BLaER1 treated with 17β-estradiol and CSF1 and Interleukin-3, amounts not matched to agents 10 nM and 100 nM (cell line): ENCODE measurements around the gene DAB2IP.

Experiments
- H3K27ac ChIP-seq, 11 experiments: shearing (Covaris generic); formaldehyde crosslinking; 2 replicates each; pipeline ENCODE4 v1.8.1; 2022
- H3K27me3 ChIP-seq, 11 experiments: shearing (Covaris generic); formaldehyde crosslinking; 2 replicates each; pipeline ENCODE4 v1.8.1; 2022
- H3K36me3 ChIP-seq, 11 experiments: shearing (Covaris generic); formaldehyde crosslinking; 2 replicates each; pipeline ENCODE4 v1.8.1; 2022
- H3K4me1 ChIP-seq, 10 experiments: shearing (Covaris generic); formaldehyde crosslinking; 2 replicates each; pipeline ENCODE4 v1.8.1; 2022
- H3K4me2 ChIP-seq, 11 experiments: shearing (Covaris generic); formaldehyde crosslinking; 2 replicates each; pipeline ENCODE4 v1.8.1; 2022
- H3K4me3 ChIP-seq, 10 experiments: shearing (Covaris generic); formaldehyde crosslinking; 2 replicates each; pipeline ENCODE4 v1.8.1; 2022
- H3K9ac ChIP-seq, 11 experiments: shearing (Covaris generic); formaldehyde crosslinking; 2 replicates each; pipeline ENCODE4 v1.8.1; 2022
- H3K9me3 ChIP-seq, 11 experiments: shearing (Covaris generic); formaldehyde crosslinking; replicated peaks in 1 of 11; 2 replicates each; pipeline ENCODE4 v1.8.1; 2022
- H4K20me1 ChIP-seq, 11 experiments: shearing (Covaris generic); formaldehyde crosslinking; 2 replicates each; pipeline ENCODE4 v1.8.1; 2022
- Cebpa-rat ChIP-seq, 11 experiments: shearing (Covaris generic); IDR thresholded peaks; 2 replicates each; pipeline ENCODE4 v1.8.1; 2022

Gene DAB2IP

GRCh38 chr9:121696930-121697329 lies 45.5 kb downstream of the DAB2IP start:
- Histone ChIP-seq H3K27me3 (peaks cover 0 to 47% (median 11%) of the 10 kb centered on the region in 11 experiments; a peak in 16 of 22 replicates), H3K27ac (no peak overlapping the region), H3K4me2 (peak overlapping the region; percentile 27 to 100 (median 99); a peak in 20 of 22 replicates)

GRCh38 chr9:121698627-121699570 lies 47.5 kb downstream of the DAB2IP start:
- peak overlapping the region; percentile 91 to 100 (median 99) for H3K4me2 ChIP-seq
- peak overlapping the region in 10 of 11 experiments; percentile 8 to 88 (median 81); a peak in 18 of 22 replicates for H3K27ac ChIP-seq
- peaks cover 3 to 77% (median 55%) of the 10 kb centered on the region in 11 experiments; a peak in 17 of 22 replicates for H4K20me1 ChIP-seq
- H3K9me3 ChIP-seq: no peaks in the 10 kb centered on the region
- peaks cover 35 to 77% (median 73%) of the 10 kb centered on the region in 10 experiments for H3K4me1 ChIP-seq
- peaks cover 0 to 55% (median 11%) of the 10 kb centered on the region in 11 experiments; a peak in 16 of 22 replicates for H3K27me3 ChIP-seq
- peak overlapping the region; percentile 51 to 73 (median 71) for H3K4me3 ChIP-seq
- H3K9ac ChIP-seq: peak overlapping the region; percentile 40 to 83 (median 76); a peak in 21 of 22 replicates
- TF ChIP-seq Cebpa-rat (IDR thresholded peaks at IDR 0.05): no peak
- H3K36me3 ChIP-seq: no peaks in the 10 kb centered on the region

More at GRCh38 chr9:121696930-121697329, 45.5 kb downstream of the DAB2IP start:
- no peak for TF ChIP-seq Cebpa-rat (IDR thresholded peaks at IDR 0.05)
- Histone ChIP-seq H3K9ac (no peak overlapping the region), H3K9me3 (no peaks in the 10 kb centered on the region), H3K4me1 (peaks cover 40 to 79% (median 70%) of the 10 kb centered on the region in 10 experiments), H3K36me3 (no peaks in the 10 kb centered on the region), H3K4me3 (no peak overlapping the region), H4K20me1 (peaks cover 0 to 80% (median 49%) of the 10 kb centered on the region in 11 experiments; a peak in 15 of 22 replicates)

GRCh38 chr9:121699571-121700164 lies 48.2 kb downstream of the DAB2IP start:
- Histone ChIP-seq H3K27me3 (peaks cover 0 to 55% (median 11%) of the 10 kb centered on the region in 11 experiments; a peak in 16 of 22 replicates), H3K4me2 (peak overlapping the region; percentile 91 to 100 (median 99)), H3K27ac (peak overlapping the region in 10 of 11 experiments; percentile 8 to 88 (median 81); a peak in 18 of 22 replicates), H3K9ac (peak overlapping the region; percentile 40 to 83 (median 76); a peak in 21 of 22 replicates), H3K4me3 (peak overlapping the region; percentile 51 to 73 (median 71)), H4K20me1 (peaks cover 5 to 76% (median 58%) of the 10 kb centered on the region in 11 experiments; a peak in 17 of 22 replicates), H3K36me3 (no peaks in the 10 kb centered on the region), H3K4me1 (peaks cover 35 to 78% (median 74%) of the 10 kb centered on the region in 10 experiments), H3K9me3 (no peaks in the 10 kb centered on the region)
- no peak for TF ChIP-seq Cebpa-rat (IDR thresholded peaks at IDR 0.05)

- H3K4me1 ChIP-seq: peaks cover 35 to 84% (median 79%) of the 10 kb centered on the region in 10 experiments
- H3K27ac ChIP-seq: peak overlapping the region in 9 of 11 experiments; percentile 60 to 88 (median 81); a peak in 18 of 22 replicates
- no peak for TF ChIP-seq Cebpa-rat (IDR thresholded peaks at IDR 0.05)
- no peaks in the 10 kb centered on the region for H3K9me3 ChIP-seq
- peaks cover 0 to 55% (median 11%) of the 10 kb centered on the region in 11 experiments; a peak in 16 of 22 replicates for H3K27me3 ChIP-seq
- peak overlapping the region in 10 of 11 experiments; percentile 57 to 83 (median 78); a peak in 19 of 22 replicates for H3K9ac ChIP-seq
- peak overlapping the region; percentile 91 to 100 (median 99) for H3K4me2 ChIP-seq
- H4K20me1 ChIP-seq: peaks cover 11 to 78% (median 61%) of the 10 kb centered on the region in 11 experiments; a peak in 18 of 22 replicates
- peak overlapping the region; percentile 51 to 73 (median 71) for H3K4me3 ChIP-seq
- no peaks in the 10 kb centered on the region for H3K36me3 ChIP-seq
Measured at GRCh38 chr9:121700165-121700831, 48.9 kb downstream of the DAB2IP start.

- peak overlapping the region in 9 of 11 experiments; percentile 52 to 88 (median 81); a peak in 18 of 22 replicates for H3K27ac ChIP-seq
- H3K4me1 ChIP-seq: peaks cover 35 to 90% (median 85%) of the 10 kb centered on the region in 10 experiments
- peak overlapping the region; percentile 91 to 100 (median 99) for H3K4me2 ChIP-seq
- no peaks in the 10 kb centered on the region for H3K9me3 ChIP-seq
- peak overlapping the region in 10 of 11 experiments; percentile 14 to 83 (median 78); a peak in 19 of 22 replicates for H3K9ac ChIP-seq
- H3K4me3 ChIP-seq: peak overlapping the region; percentile 2 to 73 (median 71); a peak in 19 of 20 replicates
- H3K27me3 ChIP-seq: peaks cover 0 to 55% (median 11%) of the 10 kb centered on the region in 11 experiments; a peak in 16 of 22 replicates
- no peak for TF ChIP-seq Cebpa-rat (IDR thresholded peaks at IDR 0.05)
- H4K20me1 ChIP-seq: peaks cover 16 to 83% (median 67%) of the 10 kb centered on the region in 11 experiments; a peak in 18 of 22 replicates
- H3K36me3 ChIP-seq: no peaks in the 10 kb centered on the region
Measured at GRCh38 chr9:121700832-121701419, 49.5 kb downstream of the DAB2IP start.

GRCh38 chr9:121701736-121702261 lies 50.4 kb downstream of the DAB2IP start:
- Histone ChIP-seq H3K9me3 (no peaks in the 10 kb centered on the region), H3K4me3 (peak overlapping the region in 8 of 10 experiments; percentile 69 to 73 (median 72); a peak in 12 of 20 replicates), H3K27ac (peak overlapping the region in 8 of 11 experiments; percentile 52 to 88 (median 82); a peak in 14 of 22 replicates), H3K9ac (peak overlapping the region in 9 of 11 experiments; percentile 69 to 83 (median 79); a peak in 17 of 22 replicates), H3K4me1 (peaks cover 34 to 92% (median 86%) of the 10 kb centered on the region in 10 experiments), H3K36me3 (no peaks in the 10 kb centered on the region), H3K4me2 (peak overlapping the region; percentile 91 to 100 (median 99)), H3K27me3 (peaks cover 0 to 55% (median 11%) of the 10 kb centered on the region in 11 experiments; a peak in 16 of 22 replicates), H4K20me1 (peaks cover 24 to 86% (median 75%) of the 10 kb centered on the region in 11 experiments; a peak in 20 of 22 replicates)
- TF ChIP-seq Cebpa-rat (IDR thresholded peaks at IDR 0.05): no peak

- Histone ChIP-seq H3K4me1 (peaks cover 40 to 92% (median 86%) of the 10 kb centered on the region in 10 experiments), H3K4me2 (peak overlapping the region in 9 of 11 experiments; percentile 96 to 100 (median 99); a peak in 17 of 22 replicates), H3K27me3 (peaks cover 0 to 45% (median 5%) of the 10 kb centered on the region in 11 experiments; a peak in 16 of 22 replicates), H3K9me3 (no peaks in the 10 kb centered on the region), H4K20me1 (peaks cover 34 to 89% (median 73%) of the 10 kb centered on the region in 11 experiments; a peak in 20 of 22 replicates), H3K4me3 (no peak overlapping the region), H3K36me3 (no peaks in the 10 kb centered on the region), H3K9ac (no peak overlapping the region), H3K27ac (no peak overlapping the region)
- no peak for TF ChIP-seq Cebpa-rat (IDR thresholded peaks at IDR 0.05)
Measured at GRCh38 chr9:121703014-121703734, 51.7 kb downstream of the DAB2IP start.
